CD4-positive, alpha-beta T cell treated with Interleukin-15 for 1 hour (primary cell): Measurements from ENCODE around the gene TRMT61B.

ENCODE experiments used
- DNase-seq: peaks from one replicate; pipeline ENCODE4 v3.0.0-alpha.2; 2020

Gene TRMT61B

GRCh38 chr2:28855193-28855592, 14.9 kb downstream of the TRMT61B start:
- no peak for DNase-seq

GRCh38 chr2:28842042-28842441, 28.1 kb downstream of the TRMT61B start:
- DNase-seq = no peak

DNA sequence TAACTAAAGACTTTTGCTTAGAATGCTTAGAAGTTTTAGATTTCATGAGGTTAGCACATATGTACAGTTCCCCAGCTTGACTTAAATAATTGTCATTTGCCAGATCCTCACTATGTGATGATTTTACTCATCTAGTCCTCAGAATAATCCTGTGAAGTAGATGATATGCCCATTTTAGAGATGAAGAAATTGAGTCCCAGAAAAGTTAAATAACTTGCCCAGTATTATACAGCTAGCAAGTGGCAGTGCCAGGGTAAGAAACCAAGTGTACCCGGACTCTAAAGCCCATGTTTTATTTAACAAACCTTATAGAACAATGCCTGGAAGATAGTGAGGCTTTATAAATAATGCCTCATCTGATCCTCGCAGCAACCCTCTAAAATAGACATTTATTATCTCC, 31.1 kb downstream of the TRMT61B start:
- no peak for DNase-seq

DNA sequence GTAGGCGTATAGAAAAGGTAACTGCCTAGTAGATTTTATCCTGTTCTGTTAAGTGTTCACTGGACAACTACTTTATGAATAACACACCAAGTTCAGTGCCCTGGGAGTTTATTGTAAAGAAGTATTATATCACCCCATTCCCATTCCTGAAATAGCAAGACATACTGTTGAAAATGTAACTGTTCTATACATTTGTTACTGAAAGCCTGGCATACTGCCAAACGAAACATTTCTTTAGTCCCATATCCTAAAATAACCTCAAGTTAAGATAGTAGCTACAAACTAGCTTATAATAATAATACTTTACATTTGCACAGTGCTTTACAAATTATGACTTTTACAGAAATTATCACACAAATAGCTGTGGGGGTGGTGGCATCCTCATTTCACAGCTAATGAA, 34.3 kb downstream of the TRMT61B start:
- no peak for DNase-seq

DNA sequence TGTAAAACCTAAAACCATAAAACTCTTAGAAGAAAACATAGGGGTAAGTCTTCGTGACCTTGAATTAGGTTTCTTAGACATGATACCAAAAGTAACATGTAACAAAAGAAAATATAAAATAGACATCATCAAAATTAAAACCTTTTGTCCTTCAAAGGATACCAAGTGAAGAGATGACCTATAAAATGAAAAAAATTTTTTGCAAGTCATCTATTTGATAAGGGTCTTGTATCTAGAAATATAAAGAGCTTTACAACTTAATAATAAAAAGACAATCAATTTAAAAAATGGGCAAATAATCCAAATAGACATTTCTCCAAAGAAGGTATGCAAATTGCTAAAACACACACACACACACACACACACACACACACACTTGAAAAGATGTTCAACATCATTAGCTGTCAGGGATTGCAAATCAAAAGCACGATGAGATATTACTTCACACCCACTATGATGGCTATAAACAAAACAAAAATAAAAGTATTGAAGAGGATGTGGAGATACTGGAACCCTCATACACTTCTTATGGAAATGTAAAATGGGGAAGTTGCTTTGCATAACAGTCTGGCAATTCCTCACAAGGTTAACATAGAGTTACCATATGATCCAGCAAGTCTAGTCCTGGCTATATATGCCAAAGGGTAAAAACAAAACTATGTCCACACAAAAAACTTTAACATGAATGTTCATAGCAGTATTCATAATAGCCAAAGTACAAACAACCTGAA, 36.2 kb downstream of the TRMT61B start:
- no peak for DNase-seq

- no peak for DNase-seq
Measured at GRCh38 chr2:28828382-28828781, 41.7 kb downstream of the TRMT61B start.

GRCh38 chr2:28824870-28825269, 45.2 kb downstream of the TRMT61B start:
- no peak for DNase-seq

DNA sequence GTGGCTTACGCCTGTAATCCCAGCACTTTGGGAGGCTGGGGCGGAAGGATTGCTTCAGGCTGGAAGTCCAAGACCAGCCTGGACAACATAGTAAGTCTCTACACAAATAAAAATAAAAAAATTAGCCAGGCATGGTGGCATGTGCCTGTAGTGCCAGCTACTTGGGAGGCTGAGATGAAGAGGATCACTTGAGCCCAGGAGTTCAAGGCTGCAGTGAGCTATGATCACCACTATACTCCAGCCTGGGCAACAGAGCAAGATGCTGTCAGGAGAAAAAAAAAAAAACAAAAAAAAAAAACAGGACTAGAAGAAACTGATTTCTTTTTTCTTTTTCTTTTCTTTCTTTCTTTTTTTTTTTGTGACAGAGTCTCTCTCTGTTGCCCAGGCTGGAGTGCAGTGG, 45.9 kb downstream of the TRMT61B start:
- no peak for DNase-seq

GRCh38 chr2:28822036-28822435, 48.1 kb downstream of the TRMT61B start:
- no peak for DNase-seq

DNA sequence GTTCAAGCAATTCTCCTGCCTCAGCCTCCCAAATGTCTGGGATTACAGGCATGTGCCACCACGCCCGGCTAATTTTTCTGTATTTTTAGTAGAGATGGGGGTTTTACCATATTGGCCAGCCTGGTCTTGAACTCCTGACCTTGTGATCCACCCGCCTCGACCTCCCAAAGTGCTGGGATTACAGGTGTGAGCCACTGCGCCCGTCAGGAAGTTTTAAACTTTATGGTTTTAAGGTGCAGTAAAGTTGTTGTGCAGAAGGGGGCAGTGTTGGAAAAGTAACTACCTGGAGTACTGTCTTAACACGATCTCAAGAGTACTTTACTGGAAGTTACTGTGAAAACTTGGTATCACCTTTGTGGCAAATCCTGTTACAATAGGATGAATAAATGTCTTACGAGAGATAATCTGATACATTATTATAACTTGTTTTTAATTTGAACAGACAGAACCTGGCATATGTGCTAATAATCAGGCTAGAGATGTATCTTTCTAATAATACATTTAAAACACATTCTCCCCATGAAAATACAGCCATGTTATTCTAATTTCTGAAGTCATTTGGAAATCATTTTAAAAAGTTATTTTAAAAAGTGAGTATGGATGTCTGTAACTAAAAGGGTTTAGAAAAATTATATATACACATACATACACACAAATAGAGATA, 48.7 kb downstream of the TRMT61B start:
- DNase-seq = peak; percentile 50

DNA sequence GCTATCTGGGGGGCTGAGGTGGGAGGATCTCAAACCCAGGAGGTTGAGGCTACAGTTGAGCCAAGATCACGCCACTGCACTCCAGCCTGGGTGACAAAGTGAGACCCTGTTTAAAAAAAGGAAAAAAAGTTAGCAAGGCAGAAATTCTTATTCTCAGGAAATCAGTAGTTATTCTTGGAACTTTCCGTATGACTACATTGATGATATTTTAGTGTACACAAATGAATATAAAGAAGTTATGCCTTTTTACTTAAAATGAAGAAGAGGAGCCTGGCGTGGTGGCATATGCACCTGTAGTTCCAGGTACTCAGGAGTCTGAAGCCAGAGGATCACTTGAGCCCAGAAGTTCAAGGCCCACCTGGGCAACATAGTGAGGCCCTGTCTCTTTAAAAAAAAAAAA, 52.1 kb downstream of the TRMT61B start:
- no peak for DNase-seq

DNA sequence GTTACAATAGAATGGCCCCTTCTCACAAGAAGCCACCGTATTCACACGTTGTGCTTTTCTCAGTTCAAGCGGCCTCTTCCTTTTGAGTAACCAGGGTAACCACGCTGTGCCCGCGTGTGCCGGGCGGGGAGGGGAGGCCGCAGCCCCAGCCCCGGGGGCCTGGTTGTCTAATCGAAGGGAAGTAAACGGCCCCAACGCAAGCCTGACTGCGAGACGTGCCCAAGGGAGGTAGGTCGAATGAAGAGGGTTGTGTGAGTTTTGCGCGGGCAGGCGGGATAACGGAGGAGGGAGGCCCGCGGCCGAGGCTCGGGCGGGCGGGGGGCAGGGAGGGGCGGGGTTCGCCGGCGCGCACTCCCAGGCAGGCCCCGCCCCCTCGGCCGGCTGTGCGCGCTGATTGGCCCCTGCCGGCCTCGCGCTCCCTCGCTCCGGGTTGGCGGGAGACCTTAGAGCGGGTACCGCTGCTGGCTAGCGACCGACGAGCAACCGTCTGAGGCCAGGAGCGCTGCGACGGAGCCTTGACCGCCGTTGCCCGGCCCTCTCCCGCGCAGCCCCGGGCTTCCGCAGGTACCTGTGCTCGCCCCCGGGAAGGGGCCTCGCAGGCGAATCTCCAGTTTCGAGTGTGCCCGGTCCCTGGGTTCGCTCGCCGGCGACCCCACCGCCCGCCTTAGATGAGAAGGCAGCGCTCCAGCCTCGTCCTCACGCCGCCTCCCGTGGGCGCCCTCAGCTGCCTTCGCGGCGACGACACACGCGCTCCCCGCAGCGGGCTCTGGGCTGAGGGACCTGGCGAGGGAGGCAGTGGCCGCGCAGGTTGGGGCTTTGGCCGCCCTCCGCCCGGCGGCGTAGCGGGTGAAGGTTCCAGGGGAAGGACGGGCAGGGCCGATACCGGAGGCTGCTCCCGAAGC, 59.5 kb downstream of the TRMT61B start, which contains the start of gene SPDYA:
Gene SPDYA, plus strand, starts transcription at position 451 of the 902 bp plus-strand sequence. CDS start 5,181 bp downstream, outside the sequence.
- DNase-seq = peak; percentile 81

DNA sequence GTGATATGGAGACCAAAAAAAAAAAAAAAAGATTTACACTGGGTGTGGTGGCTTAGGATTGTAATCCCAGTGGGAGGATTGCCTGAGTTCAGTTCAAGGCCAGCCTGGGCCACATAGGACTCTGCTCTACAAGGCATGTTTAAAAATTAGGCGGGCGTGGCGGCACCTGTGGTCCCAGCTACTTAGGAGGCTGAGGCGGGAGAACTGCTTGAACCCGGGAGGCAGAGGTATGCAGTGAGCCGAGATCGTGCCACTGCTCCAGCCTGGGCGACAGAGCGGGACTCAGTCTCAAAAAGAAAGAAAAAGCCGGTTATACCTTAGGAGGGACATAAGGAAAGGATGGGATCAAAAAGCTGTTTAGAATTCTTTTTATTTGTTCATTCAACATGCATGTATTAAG, 60.2 kb downstream of the TRMT61B start:
- DNase-seq = no peak

DNA sequence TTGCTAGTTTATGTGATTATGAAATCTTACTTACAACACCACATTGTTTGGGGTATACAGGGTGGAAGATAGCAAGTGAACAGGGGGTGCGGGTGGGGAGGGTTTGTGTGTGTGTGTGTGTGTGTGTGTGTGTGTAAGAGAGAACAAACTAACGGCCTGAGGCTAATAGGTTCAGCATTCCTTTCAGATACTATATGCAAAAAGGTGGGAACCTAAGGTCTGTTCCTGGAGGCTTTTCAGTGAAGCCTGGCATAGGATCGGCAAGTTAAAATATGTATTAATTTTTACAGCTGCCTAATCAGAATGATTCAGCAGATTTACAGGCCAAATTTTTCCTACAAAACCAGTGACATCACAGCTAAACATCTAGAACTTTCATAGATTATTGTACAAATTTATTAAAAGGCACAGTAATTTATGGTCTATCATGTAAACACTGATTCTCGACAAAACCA, 67.1 kb downstream of the TRMT61B start:
- DNase-seq = no peak

- no peak for DNase-seq
Measured at GRCh38 chr2:28801726-28802125, 68.4 kb downstream of the TRMT61B start.
